Endothelial cell of umbilical vein (primary cell): ENCODE results near the gene VCAN. TPM values are rescaled to one million over a fixed set of nuclear protein-coding genes. Genes with fewer than 3 reads are reported as not detected.

Experiments used
- BruUV-seq: library from RNA; stranded (reverse); fragments of 400-500 nt; replicated peaks from 2 replicates; lab custom pipeline; 2021; lab: Mats Ljungman, UMichigan
- CTCF ChIA-PET: fragments of 300-600, 350-600 bp; sonication (Branson Sonifier 250); formaldehyde crosslinking; loops from one replicate; lab custom pipeline; 2021; ENCODE audit warnings: antibody characterized with exemption, inconsistent platforms; lab: Charles Lee
- POLR2A ChIA-PET: fragments of 300-600, 350-600 bp; sonication (Branson Sonifier 250); formaldehyde crosslinking; loops from one replicate; lab custom pipeline; 2021; ENCODE audit warnings: antibody characterized with exemption, inconsistent platforms; lab: Charles Lee
- DNase-seq: peaks from one replicate; pipeline ENCODE4 v3.0.0-alpha.2; 2011; ENCODE audit warnings: low read depth, low spot score
- FAIRE-seq: peaks from 2 replicates; lab custom pipeline; 2011; peaks lifted over from hg19 to GRCh38; lab: Jason Lieb, UNC
- H2AFZ ChIP-seq: 2 replicates; pipeline ENCODE4 v1.6.0; 2012; ENCODE audit warnings: low read depth, low read length, control low read depth, inconsistent platforms
- H3K27ac ChIP-seq: 2 replicates; pipeline ENCODE4 v1.5.1; 2011; ENCODE audit warnings: low read depth, mild to moderate bottlenecking, control low read depth, low read length, moderate library complexity; ENCODE audit not compliant: insufficient read depth
- H3K27me3 ChIP-seq, 2 experiments: 2 replicates each; pipeline versions ENCODE4 v1.6.0 to v1.6.1; 2011; ENCODE audit warnings: low read length in 2 of 2, mixed read lengths in 1 of 2; ENCODE audit not compliant: control insufficient read depth in 2 of 2, insufficient read depth in 2 of 2
- H3K36me3 ChIP-seq, 2 experiments: 2 replicates in 1 of 2; 3 replicates in 1 of 2; pipeline ENCODE4 v1.5.1; 2011; ENCODE audit warnings: low read length in 2 of 2, mild to moderate bottlenecking in 1 of 2, moderate library complexity in 1 of 2; ENCODE audit not compliant: control insufficient read depth in 2 of 2, insufficient read depth in 2 of 2; ENCODE audit errors: extremely low read depth in 1 of 2
- H3K4me1 ChIP-seq: 3 replicates; pipeline ENCODE4 v1.5.1; 2011; ENCODE audit warnings: mild to moderate bottlenecking, low read length; ENCODE audit not compliant: control insufficient read depth, insufficient read depth; ENCODE audit errors: extremely low read depth
- H3K4me2 ChIP-seq: 2 replicates; pipeline ENCODE4 v1.6.1; 2011; ENCODE audit warnings: low read length, control low read depth, mixed read lengths; ENCODE audit not compliant: insufficient read depth
- H3K4me3 ChIP-seq, 3 experiments: fragments of 200-600 bp in 1 of 3; sonication (generic), shearing (Covaris generic) in 1 of 3; replicated peaks in 1 of 3; 2 replicates each; pipeline ENCODE4 v1.5.1; 2011 to 2016; ENCODE audit warnings: control low read depth in 3 of 3, low read length in 3 of 3, mild to moderate bottlenecking in 2 of 3, inconsistent platforms in 1 of 3, low read depth in 1 of 3, moderate library complexity in 1 of 3; ENCODE audit not compliant: insufficient read depth in 1 of 3
- H3K79me2 ChIP-seq: 2 replicates; pipeline ENCODE4 v1.6.0; 2012; ENCODE audit warnings: low read length, inconsistent platforms; ENCODE audit not compliant: control insufficient read depth, insufficient read depth
- H3K9ac ChIP-seq: replicated peaks from 2 replicates; pipeline ENCODE3; 2011; ENCODE audit warnings: low read length, control low read depth; ENCODE audit not compliant: insufficient read depth; ENCODE audit errors: extremely low read depth
- H3K9me1 ChIP-seq: replicated peaks from 3 replicates; pipeline ENCODE4 v1.6.0; 2011; ENCODE audit warnings: mild to moderate bottlenecking, low read length; ENCODE audit not compliant: control insufficient read depth, insufficient read depth; ENCODE audit errors: extremely low read depth
- H3K9me3 ChIP-seq: replicated peaks from 2 replicates; pipeline ENCODE4 v1.5.1; 2012; ENCODE audit warnings: low read length, inconsistent platforms; ENCODE audit not compliant: control insufficient read depth, insufficient read depth
- H4K20me1 ChIP-seq: replicated peaks from 2 replicates; pipeline ENCODE3; 2011; ENCODE audit warnings: mild to moderate bottlenecking, low read length; ENCODE audit not compliant: control insufficient read depth, insufficient read depth; ENCODE audit errors: extremely low read depth
- EZH2 ChIP-seq: IDR thresholded peaks from 2 replicates; pipeline ENCODE4 v1.6.1; 2012; ENCODE audit warnings: borderline replicate concordance, low read depth, mild to moderate bottlenecking, moderate library complexity, low read length, inconsistent platforms; ENCODE audit not compliant: severe bottlenecking
- FOS ChIP-seq: IDR thresholded peaks from 2 replicates; pipeline ENCODE4 v1.6.1; 2011; ENCODE audit warnings: mild to moderate bottlenecking, low read length, moderate library complexity, borderline replicate concordance; ENCODE audit not compliant: insufficient read depth
- GATA2 ChIP-seq: IDR thresholded peaks from 2 replicates; pipeline ENCODE4 v1.7.0; 2011; ENCODE audit warnings: low read depth, mild to moderate bottlenecking, moderate library complexity, mixed read lengths, low read length; ENCODE audit not compliant: insufficient read length, insufficient read depth
- MYC ChIP-seq: IDR thresholded peaks from one replicate; pipeline ENCODE4 v1.6.1; 2011; ENCODE audit warnings: mild to moderate bottlenecking, low read depth, low read length
- POLR2A ChIP-seq: IDR thresholded peaks from 2 replicates; pipeline ENCODE4 v1.6.1; 2012; ENCODE audit warnings: low read depth, mild to moderate bottlenecking, control low read depth, low read length
- POLR2AphosphoS5 ChIP-seq: IDR thresholded peaks from 2 replicates; pipeline ENCODE4 v1.6.1; 2012; ENCODE audit warnings: low read depth, mild to moderate bottlenecking, control low read depth, low read length, moderate library complexity; ENCODE audit not compliant: insufficient read depth
- dilution Hi-C: fragments of 300-500 bp; cut with MboI; formaldehyde crosslinking; loops from one replicate; pipeline ENCODE4 v1.15.0; 2019; ENCODE audit warnings: low sequenced_read_pairs; ENCODE audit not compliant: extremely low pct_ligation_motif_present
- intact Hi-C: fragments of 100-400 bp; cut with micrococcal nuclease; formaldehyde crosslinking; loops from one replicate; pipeline ENCODE4 v1.10.0; 2022
- polyA plus RNA-seq, 4 experiments: library from polyadenylated mRNA; depleted of rRNA in 3 of 4; stranded (reverse) in 3 of 4; unstranded in 1 of 4; fragments of >200 nt; gene quantifications; 2 replicates each; pipeline versions ENCODE4 v1.2.1 to v1.2.3, GENCODE V29; 2011 to 2012; ENCODE audit warnings: missing spikeins in 1 of 4
- total RNA-seq: library from RNA; stranded (reverse); gene quantifications from 2 replicates; pipeline ENCODE4 v1.2.3, GENCODE V29; 2021
- TF ChIP-seq, protein P1 (sequence below): IDR thresholded peaks from 2 replicates; pipeline ENCODE4 v1.6.1; 2011; ENCODE audit not compliant: insufficient read depth, insufficient read length
- TF ChIP-seq, protein P2 (sequence below), 2 donors: IDR thresholded peaks; 1 replicate in 1 of 2; 2 replicates in 1 of 2; pipeline ENCODE4 v1.5.1; 2011; ENCODE audit warnings: low read length in 2 of 2, mild to moderate bottlenecking in 2 of 2, moderate library complexity in 2 of 2, control low read depth in 1 of 2, inconsistent platforms in 1 of 2, low read depth in 1 of 2; ENCODE audit not compliant: insufficient read depth in 1 of 2; ENCODE audit errors: extremely low read depth in 1 of 2

The VCAN gene
- total and polyA plus RNA-seq, 2 donors (not counting 3 experiments of a cell fraction or from before 2014, with no cell fraction given), result 0.35 to 1.2 TPM

DNA sequence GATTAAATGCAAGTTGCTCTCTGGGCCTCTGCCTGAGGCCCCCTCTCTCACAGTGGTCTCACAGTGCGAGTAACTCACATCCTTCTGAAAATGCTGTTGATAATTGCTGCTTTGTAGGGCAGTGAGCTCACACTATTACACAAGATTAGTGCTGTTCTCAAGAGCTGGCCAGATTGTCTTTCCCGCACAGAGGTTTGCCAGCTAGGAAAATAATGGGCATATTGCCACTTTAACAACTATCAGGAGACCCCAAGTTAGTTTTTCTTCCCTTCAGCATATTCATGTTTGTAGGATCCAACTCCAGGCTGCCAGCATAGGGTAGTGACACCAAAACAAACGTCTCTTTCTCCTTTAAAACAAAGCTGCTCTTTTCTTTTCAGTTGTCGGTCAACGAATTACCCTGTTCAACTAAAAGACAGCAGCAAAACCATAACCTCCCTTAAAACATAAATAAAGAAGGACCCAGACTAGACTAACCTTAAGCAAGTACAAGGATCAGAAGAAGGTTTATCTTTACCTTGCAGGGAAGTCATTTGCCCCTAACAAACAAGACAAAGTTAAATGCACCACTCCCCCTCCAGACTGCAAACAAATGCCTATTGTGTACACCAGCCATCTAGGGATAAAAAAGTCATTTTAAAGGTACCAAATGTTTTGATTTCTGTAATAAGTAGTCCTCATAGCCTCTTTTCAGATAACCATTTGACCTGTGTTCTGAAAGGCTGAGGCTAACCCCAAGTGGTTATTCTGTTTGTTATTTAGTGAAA lies 91.4 kb downstream of the VCAN start:
- dilution Hi-C loops, result no loop called here

More for the DNA sequence above, 91.4 kb downstream of the VCAN start:
- H3K9ac ChIP-seq, result no peak overlapping the region
- intact Hi-C loops, result no loop called here
- H3K79me2 ChIP-seq, result no peaks in the 10 kb centered on the region
- no TSS peak for BruUV-seq
- DNase-seq, result no peak
- H3K4me1 ChIP-seq, result no peaks in the 10 kb centered on the region
- TF ChIP-seq, protein P1, sequence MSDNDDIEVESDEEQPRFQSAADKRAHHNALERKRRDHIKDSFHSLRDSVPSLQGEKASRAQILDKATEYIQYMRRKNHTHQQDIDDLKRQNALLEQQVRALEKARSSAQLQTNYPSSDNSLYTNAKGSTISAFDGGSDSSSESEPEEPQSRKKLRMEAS, result no peak
- no peak for TF ChIP-seq MYC
- no peak for TF ChIP-seq POLR2A
- no peak for TF ChIP-seq POLR2AphosphoS5
- TF ChIP-seq, protein P2, sequence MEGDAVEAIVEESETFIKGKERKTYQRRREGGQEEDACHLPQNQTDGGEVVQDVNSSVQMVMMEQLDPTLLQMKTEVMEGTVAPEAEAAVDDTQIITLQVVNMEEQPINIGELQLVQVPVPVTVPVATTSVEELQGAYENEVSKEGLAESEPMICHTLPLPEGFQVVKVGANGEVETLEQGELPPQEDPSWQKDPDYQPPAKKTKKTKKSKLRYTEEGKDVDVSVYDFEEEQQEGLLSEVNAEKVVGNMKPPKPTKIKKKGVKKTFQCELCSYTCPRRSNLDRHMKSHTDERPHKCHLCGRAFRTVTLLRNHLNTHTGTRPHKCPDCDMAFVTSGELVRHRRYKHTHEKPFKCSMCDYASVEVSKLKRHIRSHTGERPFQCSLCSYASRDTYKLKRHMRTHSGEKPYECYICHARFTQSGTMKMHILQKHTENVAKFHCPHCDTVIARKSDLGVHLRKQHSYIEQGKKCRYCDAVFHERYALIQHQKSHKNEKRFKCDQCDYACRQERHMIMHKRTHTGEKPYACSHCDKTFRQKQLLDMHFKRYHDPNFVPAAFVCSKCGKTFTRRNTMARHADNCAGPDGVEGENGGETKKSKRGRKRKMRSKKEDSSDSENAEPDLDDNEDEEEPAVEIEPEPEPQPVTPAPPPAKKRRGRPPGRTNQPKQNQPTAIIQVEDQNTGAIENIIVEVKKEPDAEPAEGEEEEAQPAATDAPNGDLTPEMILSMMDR (IDR thresholded peaks at IDR 0.05; ENCODE audit: extremely low read depth in 1 of 2, insufficient read depth in 1 of 2, low read depth in 1 of 2, low read length in 2 of 2), result no peak
- TF ChIP-seq EZH2, result no peak
- no peak for TF ChIP-seq FOS
- TF ChIP-seq GATA2, result no peak
- no peak for FAIRE-seq
- peaks cover 0 to 8% of the 10 kb centered on the region in 2 experiments for H3K27me3 ChIP-seq
- H3K9me3 ChIP-seq, result no peaks in the 10 kb centered on the region
- H2AFZ ChIP-seq, result no peak overlapping the region
- no peak overlapping the region for H3K4me3 ChIP-seq
- CTCF ChIA-PET, result interaction anchor here (1.0 to 2.6 kb wide), 9 partner anchors 24 to 1212 kb away, joined by 3 to 23 read pairs (median 4); no protein-coding TSS in a partner anchor
- no peak overlapping the region for H3K4me2 ChIP-seq
- H3K36me3 ChIP-seq, result no peaks in the 10 kb centered on the region
- H4K20me1 ChIP-seq, result no peaks in the 10 kb centered on the region
- POLR2A ChIA-PET, result no interaction called here
- H3K9me1 ChIP-seq, result no peaks in the 10 kb centered on the region
- no peak overlapping the region for H3K27ac ChIP-seq
